H9 (cell line): ENCODE measurements around the gene DYRK3. TPM values are rescaled to one million over a fixed set of nuclear protein-coding genes. Genes with fewer than 3 reads are reported as not detected.

Experiments
- DNase-seq: peaks from one replicate; pipeline ENCODE4 v3.0.0-alpha.2; 2017
- H2AFZ ChIP-seq: one replicate; pipeline ENCODE4 v1.6.1; 2013; ENCODE audit warnings: mild to moderate bottlenecking, low read length, control low read depth, moderate library complexity
- H2AK5ac ChIP-seq: 2 replicates; pipeline ENCODE4 v1.6.1; 2013; ENCODE audit warnings: low read length, control low read depth, mixed read lengths; ENCODE audit not compliant: insufficient read length
- H2BK120ac ChIP-seq: one replicate; pipeline ENCODE4 v1.6.1; 2013; ENCODE audit warnings: low read depth, mild to moderate bottlenecking, low read length, control low read depth, inconsistent platforms; ENCODE audit not compliant: poor library complexity, severe bottlenecking
- H2BK12ac ChIP-seq: 2 replicates; pipeline ENCODE4 v1.6.1; 2013; ENCODE audit warnings: low read length, control low read depth, mixed read lengths, low read depth; ENCODE audit not compliant: insufficient read length
- H2BK15ac ChIP-seq: 2 replicates; pipeline ENCODE4 v1.6.1; 2013; ENCODE audit warnings: low read depth, low read length, control low read depth
- H2BK20ac ChIP-seq: one replicate; pipeline ENCODE4 v1.6.1; 2013; ENCODE audit warnings: low read depth, mild to moderate bottlenecking, low read length, control low read depth, inconsistent platforms; ENCODE audit not compliant: poor library complexity, severe bottlenecking
- H2BK5ac ChIP-seq: 2 replicates; pipeline ENCODE4 v1.6.1; 2013; ENCODE audit warnings: low read length, control low read depth, mixed read lengths; ENCODE audit not compliant: insufficient read length
- H3K14ac ChIP-seq: 2 replicates; pipeline ENCODE4 v1.6.1; 2013; ENCODE audit warnings: low read length, control low read depth; ENCODE audit not compliant: insufficient read depth
- H3K18ac ChIP-seq: 2 replicates; pipeline ENCODE4 v1.6.1; 2013; ENCODE audit warnings: low read depth, mild to moderate bottlenecking, mixed read lengths, low read length, control low read depth; ENCODE audit not compliant: insufficient read length
- H3K23ac ChIP-seq: 2 replicates; pipeline ENCODE4 v1.6.1; 2013; ENCODE audit warnings: low read length, control low read depth, mixed read lengths, low read depth; ENCODE audit not compliant: insufficient read length
- H3K23me2 ChIP-seq: 2 replicates; pipeline ENCODE4 v1.6.1; 2013; ENCODE audit warnings: low read depth, mild to moderate bottlenecking, mixed read lengths, low read length, control low read depth; ENCODE audit not compliant: insufficient read length, poor library complexity, severe bottlenecking
- H3K27ac ChIP-seq: 2 replicates; pipeline ENCODE4 v1.5.1; 2013; ENCODE audit warnings: low read length, control low read depth, mixed read lengths, low read depth; ENCODE audit not compliant: insufficient read length
- H3K27me3 ChIP-seq: 2 replicates; pipeline ENCODE4 v1.6.1; 2013; ENCODE audit warnings: low read length, control low read depth, inconsistent platforms; ENCODE audit not compliant: insufficient read depth
- H3K4ac ChIP-seq: 2 replicates; pipeline ENCODE4 v1.6.1; 2013; ENCODE audit warnings: low read depth, mild to moderate bottlenecking, control low read depth, inconsistent platforms, low read length, moderate library complexity
- H3K4me1 ChIP-seq: 2 replicates; pipeline ENCODE4 v1.6.1; 2013; ENCODE audit warnings: low read length, control low read depth, inconsistent platforms; ENCODE audit not compliant: insufficient read depth
- H3K4me2 ChIP-seq: 2 replicates; pipeline ENCODE4 v1.6.1; 2013; ENCODE audit warnings: low read length, control low read depth, mixed read lengths; ENCODE audit not compliant: insufficient read length, insufficient read depth
- H3K56ac ChIP-seq: 2 replicates; pipeline ENCODE4 v1.6.1; 2013; ENCODE audit warnings: low read depth, mild to moderate bottlenecking, mixed read lengths, low read length, control low read depth; ENCODE audit not compliant: insufficient read length
- H3K79me1 ChIP-seq: 2 replicates; pipeline ENCODE4 v1.6.1; 2013; ENCODE audit warnings: low read depth, mild to moderate bottlenecking, moderate library complexity, low read length, control low read depth, inconsistent platforms; ENCODE audit not compliant: insufficient read depth, poor library complexity, severe bottlenecking
- H3K79me2 ChIP-seq: 2 replicates; pipeline ENCODE4 v1.6.1; 2013; ENCODE audit warnings: low read length, control low read depth, inconsistent platforms; ENCODE audit not compliant: insufficient read depth
- H3K9ac ChIP-seq: 2 replicates; pipeline ENCODE4 v1.6.1; 2013; ENCODE audit warnings: low read length, control low read depth, mixed read lengths; ENCODE audit not compliant: insufficient read length; ENCODE audit errors: extremely low read depth
- H3K9me3 ChIP-seq: one replicate; pipeline ENCODE4 v1.6.1; 2013; ENCODE audit warnings: low read depth, low read length, inconsistent platforms; ENCODE audit not compliant: control insufficient read depth
- H3T11ph ChIP-seq: one replicate; pipeline ENCODE4 v1.6.1; 2013; ENCODE audit warnings: mild to moderate bottlenecking, low read length, control low read depth, inconsistent platforms
- H4K20me1 ChIP-seq: one replicate; pipeline ENCODE4 v1.6.1; 2013; ENCODE audit not compliant: control insufficient read depth, insufficient read length, insufficient read depth
- H4K5ac ChIP-seq: 2 replicates; pipeline ENCODE4 v1.6.1; 2013; ENCODE audit warnings: low read depth, mild to moderate bottlenecking, mixed read lengths, low read length, control low read depth; ENCODE audit not compliant: insufficient read length
- H4K8ac ChIP-seq: replicated peaks from 2 replicates; pipeline ENCODE4 v1.6.1; 2013; ENCODE audit warnings: low read length, control low read depth, mixed read lengths, low read depth; ENCODE audit not compliant: insufficient read length
- H4K91ac ChIP-seq: 2 replicates; pipeline ENCODE4 v1.6.1; 2013; ENCODE audit warnings: low read depth, mild to moderate bottlenecking, moderate library complexity, mixed read lengths, low read length, control low read depth; ENCODE audit not compliant: insufficient read length
- H3K27ac Mint-ChIP-seq, 3 experiments: 2 replicates in 2 of 3; 3 replicates in 1 of 3; pipeline ENCODE4 v1.8.0; 2020 to 2021; ENCODE audit warnings: mixed read lengths in 3 of 3, mild to moderate bottlenecking in 1 of 3, moderate library complexity in 1 of 3
- H3K27me3 Mint-ChIP-seq: 2 replicates; pipeline ENCODE4 v1.8.0; 2021; ENCODE audit warnings: low read depth, mild to moderate bottlenecking, moderate library complexity, mixed read lengths
- H3K36me3 Mint-ChIP-seq, 3 experiments: 2 replicates in 2 of 3; 3 replicates in 1 of 3; pipeline ENCODE4 v1.8.0; 2020 to 2021; ENCODE audit warnings: low read depth in 3 of 3, mixed read lengths in 3 of 3; ENCODE audit not compliant: insufficient read depth in 1 of 3
- H3K4me1 Mint-ChIP-seq, 2 experiments: 2 replicates each; pipeline ENCODE4 v1.8.0; 2020; ENCODE audit warnings: mixed read lengths in 2 of 2
- H3K4me3 Mint-ChIP-seq, 2 experiments: 2 replicates in 1 of 2; 3 replicates in 1 of 2; pipeline ENCODE4 v1.8.0; 2020 to 2021; ENCODE audit warnings: mild to moderate bottlenecking in 2 of 2, mixed read lengths in 2 of 2, moderate library complexity in 1 of 2
- H3K9me3 Mint-ChIP-seq, 2 experiments: 2 replicates in 1 of 2; 3 replicates in 1 of 2; pipeline ENCODE4 v1.8.0; 2020; ENCODE audit warnings: mild to moderate bottlenecking in 2 of 2, mixed read lengths in 2 of 2, moderate library complexity in 1 of 2
- WGBS: extraction: QIAGEN DNeasy Blood & Tissue Kit; methylation state at CpG from one replicate; pipeline ENCODE4 v1.1.7; 2013; ENCODE audit warnings: missing lambda C conversion rate, low lambda C conversion rate, mixed read lengths; ENCODE audit not compliant: insufficient read length; ENCODE audit errors: extremely low coverage; 5-methylcytosine and 5-hydroxymethylcytosine counted together
- total RNA-seq: library from RNA; stranded (reverse); gene quantifications from 2 replicates; pipeline ENCODE4 v1.2.1, GENCODE V29; 2021
- TF ChIP-seq, protein P1 (sequence below): fragments of 200-600 bp; sonication (generic); conservative IDR thresholded peaks from 3 replicates; pipeline ENCODE4 v1.8.0; 2021; ENCODE audit warnings: antibody characterized with exemption, mild to moderate bottlenecking

The DYRK3 gene
- total RNA-seq, 1 experiment from 2014 or later, result 4.7 TPM

DNA sequence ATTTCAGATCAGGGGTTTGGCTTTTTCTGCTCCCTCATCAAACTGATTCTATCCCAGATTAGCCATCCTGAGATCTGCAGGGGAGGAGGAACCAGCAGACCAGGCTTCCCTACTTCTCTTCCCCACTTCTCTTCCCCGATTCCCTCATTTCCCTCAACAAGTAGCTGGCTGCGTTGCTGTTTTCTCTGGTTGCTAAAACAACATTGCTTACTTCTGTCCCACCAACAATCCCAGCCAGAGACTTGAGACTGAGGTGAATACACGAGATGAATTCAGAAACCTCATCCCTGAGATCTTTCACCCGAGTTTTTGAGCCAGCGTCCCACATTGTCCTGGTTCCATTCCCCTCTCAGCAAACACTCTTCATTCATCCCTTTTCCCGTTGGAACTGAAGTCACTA lies 22.4 kb downstream of the DYRK3 start:
- no peak overlapping the region for H3T11ph ChIP-seq
- H3K23me2 ChIP-seq, result no peaks in the 10 kb centered on the region
- no peaks in the 10 kb centered on the region for H3K9me3 Mint-ChIP-seq
- no peak overlapping the region for H2BK20ac ChIP-seq
- H3K4me1 ChIP-seq, result peaks cover 4% of the 10 kb centered on the region
- no peak overlapping the region for H3K23ac ChIP-seq
- H4K20me1 ChIP-seq, result no peaks in the 10 kb centered on the region
- no peak overlapping the region for H2BK15ac ChIP-seq
- H3K27me3 ChIP-seq, result peaks cover 3% of the 10 kb centered on the region; the same call in 1 of the 2 replicates
- no CpG with 5 or more reads among the region's 6 CpGs for WGBS
- no peak overlapping the region for H2AK5ac ChIP-seq
- H3K56ac ChIP-seq, result no peak overlapping the region
- H4K5ac ChIP-seq, result no peak overlapping the region
- H2BK120ac ChIP-seq, result no peak overlapping the region
- H3K4me2 ChIP-seq, result peak overlapping the region; percentile 67
- H3K27ac Mint-ChIP-seq, result no peak overlapping the region
- no peak overlapping the region for H3K14ac ChIP-seq
- DNase-seq, result no peak
- H3K9me3 ChIP-seq, result no peaks in the 10 kb centered on the region
- H3K18ac ChIP-seq, result no peak overlapping the region
- no peak overlapping the region for H3K9ac ChIP-seq
- peaks cover 14 to 16% of the 10 kb centered on the region in 2 experiments for H3K4me1 Mint-ChIP-seq
- H3K4ac ChIP-seq, result no peak overlapping the region
- H3K27ac ChIP-seq, result no peak overlapping the region
- H2BK12ac ChIP-seq, result no peak overlapping the region
- no peak overlapping the region for H2AFZ ChIP-seq
- no peaks in the 10 kb centered on the region; a peak in 1 of 7 replicates for H3K36me3 Mint-ChIP-seq
- H3K4me3 Mint-ChIP-seq, result 0 out of 5 replicates have a peak overlapping the region, but pooled peaks of 1 of the 2 experiments have one; percentile 59
- H2BK5ac ChIP-seq, result no peak overlapping the region
- H3K27me3 Mint-ChIP-seq, result peaks cover 61% of the 10 kb centered on the region
- no peaks in the 10 kb centered on the region for H3K79me1 ChIP-seq
- H3K79me2 ChIP-seq, result no peaks in the 10 kb centered on the region
- TF ChIP-seq, protein P1, sequence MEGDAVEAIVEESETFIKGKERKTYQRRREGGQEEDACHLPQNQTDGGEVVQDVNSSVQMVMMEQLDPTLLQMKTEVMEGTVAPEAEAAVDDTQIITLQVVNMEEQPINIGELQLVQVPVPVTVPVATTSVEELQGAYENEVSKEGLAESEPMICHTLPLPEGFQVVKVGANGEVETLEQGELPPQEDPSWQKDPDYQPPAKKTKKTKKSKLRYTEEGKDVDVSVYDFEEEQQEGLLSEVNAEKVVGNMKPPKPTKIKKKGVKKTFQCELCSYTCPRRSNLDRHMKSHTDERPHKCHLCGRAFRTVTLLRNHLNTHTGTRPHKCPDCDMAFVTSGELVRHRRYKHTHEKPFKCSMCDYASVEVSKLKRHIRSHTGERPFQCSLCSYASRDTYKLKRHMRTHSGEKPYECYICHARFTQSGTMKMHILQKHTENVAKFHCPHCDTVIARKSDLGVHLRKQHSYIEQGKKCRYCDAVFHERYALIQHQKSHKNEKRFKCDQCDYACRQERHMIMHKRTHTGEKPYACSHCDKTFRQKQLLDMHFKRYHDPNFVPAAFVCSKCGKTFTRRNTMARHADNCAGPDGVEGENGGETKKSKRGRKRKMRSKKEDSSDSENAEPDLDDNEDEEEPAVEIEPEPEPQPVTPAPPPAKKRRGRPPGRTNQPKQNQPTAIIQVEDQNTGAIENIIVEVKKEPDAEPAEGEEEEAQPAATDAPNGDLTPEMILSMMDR, result no peak
- no peak overlapping the region for H4K8ac ChIP-seq
- H4K91ac ChIP-seq, result no peak overlapping the region
